Measurements from ENCODE around the gene NSMF.
A peak's percentile ranks its signal among the peaks of the same experiment; 100 is the strongest.

NSMF gene

GRCh38 chr9:137457406-137458193 lies 1.5 kb downstream of the NSMF start:
- no peak for DNase-seq

- no peak for DNase-seq
Observed at GRCh38 chr9:137456864-137457405, 2.2 kb downstream of the NSMF start.

GRCh38 chr9:137456061-137456863 lies 2.9 kb downstream of the NSMF start:
- no peak for DNase-seq

- DNase-seq, result no peak
Observed at GRCh38 chr9:137455359-137455991, 3.7 kb downstream of the NSMF start.

GRCh38 chr9:137454597-137455358 lies 4.4 kb downstream of the NSMF start:
- no peak for DNase-seq

- DNase-seq, result no peak
Observed at GRCh38 chr9:137454145-137454596, 5.0 kb downstream of the NSMF start.

GRCh38 chr9:137453643-137454081 lies 5.5 kb downstream of the NSMF start:
- DNase-seq, result peak; percentile 64

GRCh38 chr9:137452761-137453642 lies 6.1 kb downstream of the NSMF start:
- no peak for DNase-seq

- DNase-seq, result peak; percentile 33
Observed at GRCh38 chr9:137452006-137452760, 7.0 kb downstream of the NSMF start.

- DNase-seq, result peak; percentile 28
Observed at GRCh38 chr9:137451264-137452005, 7.7 kb downstream of the NSMF start.

GRCh38 chr9:137450539-137451222 lies 8.5 kb downstream of the NSMF start:
- peak; percentile 81 for DNase-seq

- no peak for DNase-seq
Observed at GRCh38 chr9:137449931-137450538, 9.1 kb downstream of the NSMF start.

GRCh38 chr9:137449081-137449844 lies 9.9 kb downstream of the NSMF start:
- DNase-seq, result no peak

- no peak for DNase-seq
Observed at GRCh38 chr9:137448602-137448962, 10.6 kb downstream of the NSMF start.

GRCh38 chr9:137447722-137448601 lies 11.2 kb downstream of the NSMF start:
- DNase-seq, result no peak

- DNase-seq, result no peak
Observed at GRCh38 chr9:137446851-137447471, 12.2 kb downstream of the NSMF start.

Measured in CD4-positive, alpha-beta T cell treated with Interleukin-10 for 1 hour (primary cell).